H9 (cell line): ENCODE results near the gene GADD45GIP1. TPM values are rescaled to one million over a fixed set of nuclear protein-coding genes. Genes with fewer than 3 reads are reported as not detected.
"Not testable (repeated sequence)": the region's sequence is repeated elsewhere in the genome, so short reads cannot be mapped to it uniquely, and the experiment has no call there.

Experiments used
- DNase-seq: peaks from one replicate; pipeline ENCODE4 v3.0.0-alpha.2; 2017
- H2AFZ ChIP-seq: one replicate; pipeline ENCODE4 v1.6.1; 2013; ENCODE audit warnings: mild to moderate bottlenecking, low read length, control low read depth, moderate library complexity
- H2AK5ac ChIP-seq: 2 replicates; pipeline ENCODE4 v1.6.1; 2013; ENCODE audit warnings: low read length, control low read depth, mixed read lengths; ENCODE audit not compliant: insufficient read length
- H2BK120ac ChIP-seq: one replicate; pipeline ENCODE4 v1.6.1; 2013; ENCODE audit warnings: low read depth, mild to moderate bottlenecking, low read length, control low read depth, inconsistent platforms; ENCODE audit not compliant: poor library complexity, severe bottlenecking
- H2BK12ac ChIP-seq: 2 replicates; pipeline ENCODE4 v1.6.1; 2013; ENCODE audit warnings: low read length, control low read depth, mixed read lengths, low read depth; ENCODE audit not compliant: insufficient read length
- H2BK15ac ChIP-seq: 2 replicates; pipeline ENCODE4 v1.6.1; 2013; ENCODE audit warnings: low read depth, low read length, control low read depth
- H2BK20ac ChIP-seq: one replicate; pipeline ENCODE4 v1.6.1; 2013; ENCODE audit warnings: low read depth, mild to moderate bottlenecking, low read length, control low read depth, inconsistent platforms; ENCODE audit not compliant: poor library complexity, severe bottlenecking
- H2BK5ac ChIP-seq: 2 replicates; pipeline ENCODE4 v1.6.1; 2013; ENCODE audit warnings: low read length, control low read depth, mixed read lengths; ENCODE audit not compliant: insufficient read length
- H3K14ac ChIP-seq: 2 replicates; pipeline ENCODE4 v1.6.1; 2013; ENCODE audit warnings: low read length, control low read depth; ENCODE audit not compliant: insufficient read depth
- H3K18ac ChIP-seq: 2 replicates; pipeline ENCODE4 v1.6.1; 2013; ENCODE audit warnings: low read depth, mild to moderate bottlenecking, mixed read lengths, low read length, control low read depth; ENCODE audit not compliant: insufficient read length
- H3K23ac ChIP-seq: 2 replicates; pipeline ENCODE4 v1.6.1; 2013; ENCODE audit warnings: low read length, control low read depth, mixed read lengths, low read depth; ENCODE audit not compliant: insufficient read length
- H3K23me2 ChIP-seq: 2 replicates; pipeline ENCODE4 v1.6.1; 2013; ENCODE audit warnings: low read depth, mild to moderate bottlenecking, mixed read lengths, low read length, control low read depth; ENCODE audit not compliant: insufficient read length, poor library complexity, severe bottlenecking
- H3K27ac ChIP-seq: 2 replicates; pipeline ENCODE4 v1.5.1; 2013; ENCODE audit warnings: low read length, control low read depth, mixed read lengths, low read depth; ENCODE audit not compliant: insufficient read length
- H3K27me3 ChIP-seq: 2 replicates; pipeline ENCODE4 v1.6.1; 2013; ENCODE audit warnings: low read length, control low read depth, inconsistent platforms; ENCODE audit not compliant: insufficient read depth
- H3K4ac ChIP-seq: 2 replicates; pipeline ENCODE4 v1.6.1; 2013; ENCODE audit warnings: low read depth, mild to moderate bottlenecking, control low read depth, inconsistent platforms, low read length, moderate library complexity
- H3K4me1 ChIP-seq: 2 replicates; pipeline ENCODE4 v1.6.1; 2013; ENCODE audit warnings: low read length, control low read depth, inconsistent platforms; ENCODE audit not compliant: insufficient read depth
- H3K4me2 ChIP-seq: 2 replicates; pipeline ENCODE4 v1.6.1; 2013; ENCODE audit warnings: low read length, control low read depth, mixed read lengths; ENCODE audit not compliant: insufficient read length, insufficient read depth
- H3K56ac ChIP-seq: 2 replicates; pipeline ENCODE4 v1.6.1; 2013; ENCODE audit warnings: low read depth, mild to moderate bottlenecking, mixed read lengths, low read length, control low read depth; ENCODE audit not compliant: insufficient read length
- H3K79me1 ChIP-seq: 2 replicates; pipeline ENCODE4 v1.6.1; 2013; ENCODE audit warnings: low read depth, mild to moderate bottlenecking, moderate library complexity, low read length, control low read depth, inconsistent platforms; ENCODE audit not compliant: insufficient read depth, poor library complexity, severe bottlenecking
- H3K79me2 ChIP-seq: 2 replicates; pipeline ENCODE4 v1.6.1; 2013; ENCODE audit warnings: low read length, control low read depth, inconsistent platforms; ENCODE audit not compliant: insufficient read depth
- H3K9ac ChIP-seq: 2 replicates; pipeline ENCODE4 v1.6.1; 2013; ENCODE audit warnings: low read length, control low read depth, mixed read lengths; ENCODE audit not compliant: insufficient read length; ENCODE audit errors: extremely low read depth
- H3K9me3 ChIP-seq: one replicate; pipeline ENCODE4 v1.6.1; 2013; ENCODE audit warnings: low read depth, low read length, inconsistent platforms; ENCODE audit not compliant: control insufficient read depth
- H3T11ph ChIP-seq: one replicate; pipeline ENCODE4 v1.6.1; 2013; ENCODE audit warnings: mild to moderate bottlenecking, low read length, control low read depth, inconsistent platforms
- H4K20me1 ChIP-seq: one replicate; pipeline ENCODE4 v1.6.1; 2013; ENCODE audit not compliant: control insufficient read depth, insufficient read length, insufficient read depth
- H4K5ac ChIP-seq: 2 replicates; pipeline ENCODE4 v1.6.1; 2013; ENCODE audit warnings: low read depth, mild to moderate bottlenecking, mixed read lengths, low read length, control low read depth; ENCODE audit not compliant: insufficient read length
- H4K8ac ChIP-seq: replicated peaks from 2 replicates; pipeline ENCODE4 v1.6.1; 2013; ENCODE audit warnings: low read length, control low read depth, mixed read lengths, low read depth; ENCODE audit not compliant: insufficient read length
- H4K91ac ChIP-seq: 2 replicates; pipeline ENCODE4 v1.6.1; 2013; ENCODE audit warnings: low read depth, mild to moderate bottlenecking, moderate library complexity, mixed read lengths, low read length, control low read depth; ENCODE audit not compliant: insufficient read length
- H3K27ac Mint-ChIP-seq, 3 experiments: 2 replicates in 2 of 3; 3 replicates in 1 of 3; pipeline ENCODE4 v1.8.0; 2020 to 2021; ENCODE audit warnings: mixed read lengths in 3 of 3, mild to moderate bottlenecking in 1 of 3, moderate library complexity in 1 of 3
- H3K27me3 Mint-ChIP-seq: 2 replicates; pipeline ENCODE4 v1.8.0; 2021; ENCODE audit warnings: low read depth, mild to moderate bottlenecking, moderate library complexity, mixed read lengths
- H3K36me3 Mint-ChIP-seq, 3 experiments: 2 replicates in 2 of 3; 3 replicates in 1 of 3; pipeline ENCODE4 v1.8.0; 2020 to 2021; ENCODE audit warnings: low read depth in 3 of 3, mixed read lengths in 3 of 3; ENCODE audit not compliant: insufficient read depth in 1 of 3
- H3K4me1 Mint-ChIP-seq, 2 experiments: 2 replicates each; pipeline ENCODE4 v1.8.0; 2020; ENCODE audit warnings: mixed read lengths in 2 of 2
- H3K4me3 Mint-ChIP-seq, 2 experiments: 2 replicates in 1 of 2; 3 replicates in 1 of 2; pipeline ENCODE4 v1.8.0; 2020 to 2021; ENCODE audit warnings: mild to moderate bottlenecking in 2 of 2, mixed read lengths in 2 of 2, moderate library complexity in 1 of 2
- H3K9me3 Mint-ChIP-seq, 2 experiments: 2 replicates in 1 of 2; 3 replicates in 1 of 2; pipeline ENCODE4 v1.8.0; 2020; ENCODE audit warnings: mild to moderate bottlenecking in 2 of 2, mixed read lengths in 2 of 2, moderate library complexity in 1 of 2
- WGBS: extraction: QIAGEN DNeasy Blood & Tissue Kit; methylation state at CpG from one replicate; pipeline ENCODE4 v1.1.7; 2013; ENCODE audit warnings: missing lambda C conversion rate, low lambda C conversion rate, mixed read lengths; ENCODE audit not compliant: insufficient read length; ENCODE audit errors: extremely low coverage; 5-methylcytosine and 5-hydroxymethylcytosine counted together
- total RNA-seq: library from RNA; stranded (reverse); gene quantifications from 2 replicates; pipeline ENCODE4 v1.2.1, GENCODE V29; 2021
- TF ChIP-seq, protein P1 (sequence below): fragments of 200-600 bp; sonication (generic); conservative IDR thresholded peaks from 3 replicates; pipeline ENCODE4 v1.8.0; 2021; ENCODE audit warnings: antibody characterized with exemption, mild to moderate bottlenecking

GADD45GIP1 gene
- total RNA-seq, 1 experiment from 2014 or later, result 44.5 TPM

DNA sequence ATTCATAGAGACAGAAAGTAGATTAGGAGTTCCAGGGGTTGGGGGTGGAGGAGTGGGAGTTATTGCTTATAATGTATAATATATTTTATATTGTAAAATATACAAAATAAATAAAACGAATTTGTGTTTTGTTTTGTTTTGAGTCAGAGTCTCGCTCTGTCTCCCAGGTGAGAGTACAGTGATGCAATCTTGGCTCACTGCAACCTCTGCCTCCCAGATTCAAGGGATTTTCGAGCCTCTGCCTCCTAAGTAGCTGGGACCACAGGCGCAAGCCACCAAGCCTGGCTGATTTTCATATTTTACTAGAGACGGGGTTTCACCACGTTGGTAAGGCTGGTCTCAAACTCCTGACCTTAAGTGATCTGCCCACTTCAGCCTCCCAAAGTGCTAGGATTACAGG is 2.5 kb upstream of the GADD45GIP1 start:
- no peak overlapping the region for H2BK12ac ChIP-seq
- no peak overlapping the region for H2BK15ac ChIP-seq
- no peaks in the 10 kb centered on the region for H3K9me3 ChIP-seq
- TF ChIP-seq, protein P1, sequence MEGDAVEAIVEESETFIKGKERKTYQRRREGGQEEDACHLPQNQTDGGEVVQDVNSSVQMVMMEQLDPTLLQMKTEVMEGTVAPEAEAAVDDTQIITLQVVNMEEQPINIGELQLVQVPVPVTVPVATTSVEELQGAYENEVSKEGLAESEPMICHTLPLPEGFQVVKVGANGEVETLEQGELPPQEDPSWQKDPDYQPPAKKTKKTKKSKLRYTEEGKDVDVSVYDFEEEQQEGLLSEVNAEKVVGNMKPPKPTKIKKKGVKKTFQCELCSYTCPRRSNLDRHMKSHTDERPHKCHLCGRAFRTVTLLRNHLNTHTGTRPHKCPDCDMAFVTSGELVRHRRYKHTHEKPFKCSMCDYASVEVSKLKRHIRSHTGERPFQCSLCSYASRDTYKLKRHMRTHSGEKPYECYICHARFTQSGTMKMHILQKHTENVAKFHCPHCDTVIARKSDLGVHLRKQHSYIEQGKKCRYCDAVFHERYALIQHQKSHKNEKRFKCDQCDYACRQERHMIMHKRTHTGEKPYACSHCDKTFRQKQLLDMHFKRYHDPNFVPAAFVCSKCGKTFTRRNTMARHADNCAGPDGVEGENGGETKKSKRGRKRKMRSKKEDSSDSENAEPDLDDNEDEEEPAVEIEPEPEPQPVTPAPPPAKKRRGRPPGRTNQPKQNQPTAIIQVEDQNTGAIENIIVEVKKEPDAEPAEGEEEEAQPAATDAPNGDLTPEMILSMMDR, result no peak
- no peaks in the 10 kb centered on the region; the same call in 1 of the 2 replicates for H3K4me1 ChIP-seq
- no CpG with 5 or more reads among the region's 6 CpGs for WGBS
- H3K79me2 ChIP-seq, result peaks cover 7% of the 10 kb centered on the region; the same call in 1 of the 2 replicates
- H3K23me2 ChIP-seq, result peaks cover 3% of the 10 kb centered on the region
- H2AFZ ChIP-seq, result no peak overlapping the region
- no peak overlapping the region for H3K4me3 Mint-ChIP-seq
- H4K8ac ChIP-seq, result no peak overlapping the region
- no peak for DNase-seq
- H3K18ac ChIP-seq, result no peak overlapping the region
- H2BK20ac ChIP-seq, result no peak overlapping the region
- H3K79me1 ChIP-seq, result peaks cover 5% of the 10 kb centered on the region
- H3K23ac ChIP-seq, result no peak overlapping the region
- H4K20me1 ChIP-seq, result no peaks in the 10 kb centered on the region
- H4K91ac ChIP-seq, result no peak overlapping the region
- H3K4me2 ChIP-seq, result no peak overlapping the region
- H3K27me3 ChIP-seq, result no peaks in the 10 kb centered on the region
- no peak overlapping the region for H3T11ph ChIP-seq
- peaks cover 14 to 18% of the 10 kb centered on the region in 2 experiments for H3K4me1 Mint-ChIP-seq
- H2AK5ac ChIP-seq, result no peak overlapping the region
- H3K27ac ChIP-seq, result no peak overlapping the region
- H2BK5ac ChIP-seq, result no peak overlapping the region
- no peak overlapping the region for H3K27ac Mint-ChIP-seq
- no peak overlapping the region for H3K4ac ChIP-seq
- no peak overlapping the region for H3K56ac ChIP-seq
- no peak overlapping the region for H4K5ac ChIP-seq
- peaks cover 9% of the 10 kb centered on the region for H3K27me3 Mint-ChIP-seq
- H3K36me3 Mint-ChIP-seq, result peaks cover 11 to 15% (median 13%) of the 10 kb centered on the region in 3 experiments
- H3K14ac ChIP-seq, result no peak overlapping the region
- H2BK120ac ChIP-seq, result no peak overlapping the region
- H3K9me3 Mint-ChIP-seq, result peaks cover 3 to 4% of the 10 kb centered on the region in 2 experiments; a peak in 3 of 5 replicates
- no peak overlapping the region for H3K9ac ChIP-seq

DNA sequence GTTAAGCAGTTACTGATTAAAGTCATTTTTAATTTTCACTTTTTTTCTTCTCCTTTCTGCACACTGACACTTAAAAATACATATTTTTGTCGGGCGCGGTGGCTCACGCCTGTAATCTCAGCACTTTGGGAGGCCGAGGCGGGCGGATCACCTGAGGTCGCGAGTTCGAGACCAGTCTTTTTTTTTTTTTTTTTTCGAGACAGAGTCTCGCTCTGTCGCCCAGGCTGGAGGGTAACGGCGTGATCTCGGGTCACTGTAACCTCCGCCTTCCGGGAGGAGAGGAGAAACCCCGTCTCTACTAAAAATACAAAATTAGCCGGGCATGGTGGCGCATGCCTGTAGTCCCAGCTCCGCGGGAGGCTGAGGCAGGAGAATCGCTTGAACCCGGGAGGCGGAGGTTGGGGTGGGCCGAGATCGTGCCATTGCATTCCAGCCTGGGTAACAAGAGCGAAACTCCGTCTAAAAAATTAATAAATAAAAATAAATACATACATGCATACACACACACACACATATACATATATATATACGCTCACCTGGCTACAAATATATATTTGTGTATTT is 448 bp upstream of the GADD45GIP1 start:
- peaks cover 20 to 31% of the 10 kb centered on the region in 2 experiments for H3K4me1 Mint-ChIP-seq
- not testable (repeated sequence) for H3K56ac ChIP-seq, H3K23me2 ChIP-seq, DNase-seq, H3K4me1 ChIP-seq, H3K9me3 Mint-ChIP-seq, H2BK5ac ChIP-seq, H2BK15ac ChIP-seq, H3K4me2 ChIP-seq, H3K4ac ChIP-seq, H3K18ac ChIP-seq, H2AFZ ChIP-seq, H4K8ac ChIP-seq, H4K5ac ChIP-seq, H3K79me1 ChIP-seq, H4K91ac ChIP-seq, H3K9me3 ChIP-seq, H2AK5ac ChIP-seq, H3K14ac ChIP-seq, H3K27me3 ChIP-seq, H2BK120ac ChIP-seq, H3K9ac ChIP-seq, H3T11ph ChIP-seq, H4K20me1 ChIP-seq, H3K79me2 ChIP-seq, H2BK20ac ChIP-seq, H3K27ac ChIP-seq, H2BK12ac ChIP-seq, H3K23ac ChIP-seq, H3K27me3 Mint-ChIP-seq
- H3K4me3 Mint-ChIP-seq, result peak overlapping the region; percentile 68 to 83
- H3K36me3 Mint-ChIP-seq, result peaks cover 13 to 32% (median 31%) of the 10 kb centered on the region in 3 experiments
- H3K27ac Mint-ChIP-seq, result peak overlapping the region; percentile 32 to 80 (median 70); a peak in 5 of 7 replicates
- no CpG with 5 or more reads among the region's 31 CpGs for WGBS
